Ectodermal cell (in vitro differentiated cells): ENCODE results near the gene GARIN3.

Experiments used
- H3K27ac ChIP-seq: 2 replicates; pipeline ENCODE4 v1.7.0; 2013; ENCODE audit warnings: mild to moderate bottlenecking, low read depth, low read length; ENCODE audit not compliant: insufficient read depth, poor library complexity, severe bottlenecking
- H3K27me3 ChIP-seq: 2 replicates; pipeline ENCODE4 v1.7.0; 2013; ENCODE audit warnings: mild to moderate bottlenecking, low read length; ENCODE audit not compliant: insufficient read depth, control insufficient read depth, poor library complexity, severe bottlenecking
- H3K36me3 ChIP-seq: one replicate; pipeline ENCODE4 v1.7.0; 2013; ENCODE audit warnings: low read length; ENCODE audit not compliant: control insufficient read depth, insufficient read depth
- H3K4me1 ChIP-seq: one replicate; pipeline ENCODE4 v1.7.0; 2013; ENCODE audit warnings: low read length; ENCODE audit not compliant: control insufficient read depth, insufficient read depth
- H3K4me3 ChIP-seq: 2 replicates; pipeline ENCODE4 v1.7.0; 2013; ENCODE audit warnings: low read depth, low read length, control low read depth; ENCODE audit not compliant: insufficient read depth
- H3K9me3 ChIP-seq: 2 replicates; pipeline ENCODE4 v1.7.0; 2013; ENCODE audit warnings: mild to moderate bottlenecking, low read length, moderate library complexity; ENCODE audit not compliant: control insufficient read depth
- WGBS, 2 experiments: methylation state at CpG; one replicate each; pipeline ENCODE4 v1.1.7; 2013; ENCODE audit warnings: missing lambda C conversion rate in 2 of 2; 5-methylcytosine and 5-hydroxymethylcytosine counted together

GARIN3 gene

DNA sequence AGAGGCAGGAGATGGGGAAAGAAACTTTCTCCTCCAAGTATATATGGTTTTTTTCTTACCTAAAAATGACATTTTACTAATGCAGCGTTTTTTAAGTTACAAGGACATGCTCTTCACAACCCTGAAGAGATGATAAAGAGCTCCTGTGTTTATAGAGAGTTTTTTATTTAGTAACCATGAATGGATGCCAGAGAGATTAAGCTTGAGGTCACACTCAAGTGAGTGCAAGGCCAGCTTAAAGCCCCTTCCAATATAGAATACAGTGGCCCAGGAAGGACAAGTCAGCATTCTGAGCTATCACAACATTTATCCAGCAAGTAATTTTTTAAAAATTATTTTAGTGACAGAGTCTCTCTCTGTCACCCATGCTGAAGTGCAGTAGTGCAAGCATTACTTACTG is 50.6 kb downstream of the GARIN3 start:
- no peak overlapping the region for H3K4me3 ChIP-seq
- WGBS, 2 experiments, result 85 to 100% methylated on average over 1 of the region's 1 CpG
- H3K27me3 ChIP-seq, result no peaks in the 10 kb centered on the region
- no peaks in the 10 kb centered on the region for H3K4me1 ChIP-seq
- no peaks in the 10 kb centered on the region for H3K36me3 ChIP-seq
- H3K9me3 ChIP-seq, result no peaks in the 10 kb centered on the region
- H3K27ac ChIP-seq, result no peak overlapping the region

DNA sequence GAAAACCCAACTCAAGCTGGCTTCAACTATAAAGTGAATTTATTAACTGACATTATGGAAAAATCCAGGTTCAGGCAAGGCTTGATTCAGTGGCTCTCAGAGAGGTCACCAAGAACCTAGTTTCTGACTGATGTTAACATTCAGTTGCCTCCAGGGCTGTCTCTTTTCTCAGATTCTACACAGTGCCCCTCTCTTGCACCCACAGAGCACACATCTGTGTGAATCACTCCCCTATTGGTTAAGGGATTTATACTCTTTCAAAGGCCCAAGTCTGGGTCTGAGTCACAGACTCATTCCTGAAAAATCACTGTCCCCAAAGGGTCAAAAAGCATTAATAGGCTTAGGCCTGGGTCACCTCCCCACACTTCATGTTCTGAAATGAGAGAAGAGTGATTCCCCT is 51.1 kb downstream of the GARIN3 start:
- Histone ChIP-seq H3K4me3 (no peak overlapping the region), H3K4me1 (no peaks in the 10 kb centered on the region), H3K9me3 (no peaks in the 10 kb centered on the region), H3K27ac (no peak overlapping the region), H3K27me3 (no peaks in the 10 kb centered on the region), H3K36me3 (no peaks in the 10 kb centered on the region)

DNA sequence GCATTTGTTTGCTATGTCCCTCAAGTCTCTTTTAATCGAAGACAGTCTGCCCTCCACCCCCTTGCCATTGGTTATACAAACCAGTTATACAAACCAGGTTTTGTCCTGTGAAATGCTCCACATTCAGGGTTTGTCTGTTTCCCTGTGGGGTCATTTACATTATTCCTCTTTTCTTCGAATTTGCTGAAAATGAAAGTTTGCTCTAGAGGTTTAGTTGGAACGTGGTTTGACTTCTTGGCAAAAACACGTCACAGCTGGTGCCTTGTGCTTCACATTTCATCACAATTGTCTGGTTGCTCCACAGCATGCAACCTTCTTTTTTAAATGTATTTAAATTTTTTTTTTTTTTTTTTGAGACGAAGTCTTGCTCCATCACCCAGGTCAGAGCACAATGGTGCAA is 53.1 kb downstream of the GARIN3 start:
- no peaks in the 10 kb centered on the region for H3K27me3 ChIP-seq
- no peaks in the 10 kb centered on the region for H3K9me3 ChIP-seq
- no peak overlapping the region for H3K4me3 ChIP-seq
- 87 to 95% methylated on average over 5 of the region's 5 CpGs for WGBS, 2 experiments
- no peaks in the 10 kb centered on the region for H3K36me3 ChIP-seq
- H3K27ac ChIP-seq, result no peak overlapping the region
- no peaks in the 10 kb centered on the region for H3K4me1 ChIP-seq
